Activated B cell treated with CpG ODN at 0.5 μM for 24 hours (primary cell): ENCODE data around the gene MGLL. TPM values are rescaled to one million over a fixed set of nuclear protein-coding genes. Genes with fewer than 3 reads are reported as not detected.
A peak's percentile ranks its signal among the peaks of the same experiment; 100 is the strongest.

ENCODE experiments used
- ATAC-seq: fragments of 200-7000 bp; cut with Tn5 transposase; one replicate; pipeline ENCODE4 v1.10.0; 2021; ENCODE audit warnings: low read depth, mild to moderate bottlenecking, moderate library complexity
- CTCF ChIA-PET: fragments of 350-600 bp; sonication (Branson Sonifier 250); formaldehyde crosslinking; loops from one replicate; lab custom pipeline; 2021; ENCODE audit warnings: antibody characterized with exemption; lab: Charles Lee
- POLR2A ChIA-PET: fragments of 350-600 bp; sonication (Branson Sonifier 250); formaldehyde crosslinking; loops from one replicate; lab custom pipeline; 2021; ENCODE audit warnings: antibody characterized with exemption; lab: Charles Lee
- DNase-seq: peaks from one replicate; pipeline ENCODE4 v3.0.0; 2022
- H3K27ac Mint-ChIP-seq: one replicate; pipeline ENCODE4 v1.8.0; 2020; ENCODE audit warnings: mixed read lengths
- H3K27me3 Mint-ChIP-seq: one replicate; pipeline ENCODE4 v1.8.0; 2021; ENCODE audit warnings: mixed read lengths
- H3K36me3 Mint-ChIP-seq: one replicate; pipeline ENCODE4 v1.8.0; 2021; ENCODE audit warnings: low read depth, mixed read lengths
- H3K4me1 Mint-ChIP-seq: one replicate; pipeline ENCODE4 v1.8.0; 2021; ENCODE audit warnings: mixed read lengths
- H3K4me3 Mint-ChIP-seq: one replicate; pipeline ENCODE4 v1.8.0; 2020; ENCODE audit warnings: mild to moderate bottlenecking, mixed read lengths
- H3K9me3 Mint-ChIP-seq: one replicate; pipeline ENCODE4 v1.8.0; 2020; ENCODE audit warnings: mixed read lengths
- CTCF ChIP-seq: fragments of 200-600 bp; IDR thresholded peaks from one replicate; pipeline ENCODE4 v1.8.0; 2022; ENCODE audit warnings: antibody characterized with exemption, mild to moderate bottlenecking
- intact Hi-C: fragments of 100-400 bp; cut with micrococcal nuclease; formaldehyde crosslinking; loops from one replicate; pipeline ENCODE4 v1.15.1; 2024
- total RNA-seq: library from RNA; stranded (reverse); gene quantifications from 2 replicates; pipeline ENCODE4 v1.2.3, GENCODE V29; 2022

Gene MGLL
- total RNA-seq, 1 donor from 2014 or later = 19.1 TPM

GRCh38 chr3:127755305-127755681 is 67.0 kb downstream of the MGLL start:
- Mint-ChIP-seq H3K4me3 (peak overlapping the region; percentile 76), H3K27ac (peak overlapping the region; percentile 90), H3K36me3 (no peaks in the 10 kb centered on the region), H3K4me1 (peaks cover 65% of the 10 kb centered on the region), H3K9me3 (no peaks in the 10 kb centered on the region), H3K27me3 (no peaks in the 10 kb centered on the region)
- DNase-seq (no peak), ATAC-seq (peak; percentile 7)
- POLR2A ChIA-PET = interaction anchor here (0.5 to 3.1 kb wide), 11 partner anchors 9 to 398 kb away, joined by 3 to 26 read pairs (median 4); partner anchors contain the start of genes EEFSEC and MGLL
- TF ChIP-seq CTCF = no peak
- intact Hi-C loops = loop anchor here (1.0 to 10.0 kb wide), 8 partner anchors 19 to 1530 kb away; partner anchors contain the start of genes ABTB1, CHCHD6, MGLL and TPRA1
- CTCF ChIA-PET = interaction anchor here (0.8 kb wide), 1 partner anchor 103 kb away, joined by 4 read pairs; no protein-coding TSS in a partner anchor

GRCh38 chr3:127754411-127755304 is 67.7 kb downstream of the MGLL start:
- ATAC-seq (peak; percentile 72), DNase-seq (peak; percentile 59)
- Mint-ChIP-seq H3K36me3 (no peaks in the 10 kb centered on the region), H3K27me3 (no peaks in the 10 kb centered on the region), H3K4me3 (peak overlapping the region; percentile 76), H3K4me1 (peaks cover 71% of the 10 kb centered on the region), H3K9me3 (no peaks in the 10 kb centered on the region), H3K27ac (peak overlapping the region; percentile 90)
- CTCF ChIA-PET = interaction anchor here (0.8 kb wide), 1 partner anchor 102 kb away, joined by 4 read pairs; no protein-coding TSS in a partner anchor
- POLR2A ChIA-PET = interaction anchor here (0.5 to 3.1 kb wide), 16 partner anchors 7 to 926 kb away, joined by 3 to 26 read pairs (median 4); partner anchors contain the start of genes EEFSEC and MGLL
- no peak for TF ChIP-seq CTCF
- intact Hi-C loops = loop anchor here (1.0 to 10.0 kb wide), 10 partner anchors 18 to 1530 kb away; partner anchors contain the start of genes ABTB1, CHCHD6, MGLL and TPRA1

- no peak for DNase-seq
- ATAC-seq = no peak
- H3K36me3 Mint-ChIP-seq = no peaks in the 10 kb centered on the region
- H3K9me3 Mint-ChIP-seq = no peaks in the 10 kb centered on the region
- POLR2A ChIA-PET = interaction anchor here (0.8 to 3.1 kb wide), 13 partner anchors 8 to 927 kb away, joined by 3 to 26 read pairs (median 4); partner anchors contain the start of gene MGLL
- H3K4me3 Mint-ChIP-seq = peak overlapping the region; percentile 76
- TF ChIP-seq CTCF = no peak
- intact Hi-C loops = loop anchor here (1.0 to 10.0 kb wide), 7 partner anchors 57 to 1531 kb away; partner anchors contain the start of genes CHCHD6, MGLL and TPRA1
- no peaks in the 10 kb centered on the region for H3K27me3 Mint-ChIP-seq
- H3K27ac Mint-ChIP-seq = peak overlapping the region; percentile 90
- peaks cover 75% of the 10 kb centered on the region for H3K4me1 Mint-ChIP-seq
- CTCF ChIA-PET = no interaction called here
Observed at GRCh38 chr3:127753898-127754410, 68.4 kb downstream of the MGLL start.

- DNase-seq = no peak
- ChIA-PET POLR2A (interaction anchor here (0.8 to 3.1 kb wide), 5 partner anchors 9 to 82 kb away, joined by 3 to 26 read pairs (median 4); partner anchors contain the start of gene MGLL), CTCF (no interaction called here)
- no peak for ATAC-seq
- Mint-ChIP-seq H3K27ac (peak overlapping the region; percentile 90), H3K4me3 (no peak overlapping the region), H3K36me3 (no peaks in the 10 kb centered on the region), H3K4me1 (peaks cover 75% of the 10 kb centered on the region), H3K9me3 (no peaks in the 10 kb centered on the region), H3K27me3 (no peaks in the 10 kb centered on the region)
- no peak for TF ChIP-seq CTCF
- intact Hi-C loops = loop anchor here (5.0 to 10.0 kb wide), 3 partner anchors 176 to 1531 kb away; partner anchors contain the start of gene CHCHD6
Observed at GRCh38 chr3:127753338-127753737, 69.0 kb downstream of the MGLL start.
